H1 (cell line): ENCODE data around the gene TUT1. TPM values are rescaled to one million over a fixed set of nuclear protein-coding genes. Genes with fewer than 3 reads are reported as not detected.
A peak's percentile ranks its signal among the peaks of the same experiment; 100 is the strongest.

Experiments used
- CTCF ChIA-PET: fragments of 300-600 bp; sonication (Branson Sonifier 250); formaldehyde crosslinking; loops from one replicate; lab custom pipeline; 2021; ENCODE audit not compliant: partially characterized antibody; lab: Charles Lee
- POLR2A ChIA-PET: fragments of 300-600 bp; sonication (Branson Sonifier 250); formaldehyde crosslinking; loops from one replicate; lab custom pipeline; 2021; ENCODE audit warnings: inconsistent platforms; ENCODE audit not compliant: partially characterized antibody; lab: Charles Lee
- DNase-seq, 2 experiments: peaks; one replicate each; pipeline versions ENCODE4 v3.0.0 to v3.0.0-alpha.2; 2010 to 2022; ENCODE audit warnings: low spot score in 2 of 2, low read depth in 1 of 2, mixed read lengths in 1 of 2
- FAIRE-seq: peaks from 2 replicates; lab custom pipeline; 2011; peaks lifted over from hg19 to GRCh38; lab: Jason Lieb, UNC
- H2AFZ ChIP-seq: 2 replicates; pipeline ENCODE4 v1.8.1; 2012; ENCODE audit warnings: low read length, inconsistent platforms
- H2AK5ac ChIP-seq: 2 replicates; pipeline ENCODE4 v1.6.1; 2013; ENCODE audit warnings: low read depth, low read length
- H2BK120ac ChIP-seq: replicated peaks from 2 replicates; pipeline ENCODE3; 2013; ENCODE audit warnings: low read depth, low read length, inconsistent platforms
- H2BK12ac ChIP-seq: 2 replicates; pipeline ENCODE4 v1.6.1; 2013; ENCODE audit warnings: low read depth, low read length
- H2BK15ac ChIP-seq: 2 replicates; pipeline ENCODE4 v1.6.1; 2013; ENCODE audit warnings: low read length
- H2BK20ac ChIP-seq: 2 replicates; pipeline ENCODE4 v1.6.1; 2013; ENCODE audit warnings: low read length
- H2BK5ac ChIP-seq: 2 replicates; pipeline ENCODE4 v1.6.1; 2013; ENCODE audit warnings: low read depth, low read length
- H3K14ac ChIP-seq: 2 replicates; pipeline ENCODE4 v1.6.1; 2013; ENCODE audit warnings: inconsistent platforms; ENCODE audit not compliant: insufficient read length
- H3K18ac ChIP-seq: 2 replicates; pipeline ENCODE4 v1.6.1; 2013; ENCODE audit warnings: low read length; ENCODE audit errors: extremely low read depth
- H3K23ac ChIP-seq: 2 replicates; pipeline ENCODE4 v1.6.1; 2013; ENCODE audit warnings: inconsistent platforms; ENCODE audit not compliant: insufficient read length
- H3K23me2 ChIP-seq: 2 replicates; pipeline ENCODE4 v1.6.1; 2013; ENCODE audit warnings: low read depth, low read length
- H3K27ac ChIP-seq: 2 replicates; pipeline ENCODE4 v1.6.1; 2011; ENCODE audit warnings: low read depth, low read length, inconsistent platforms
- H3K27me3 ChIP-seq, 4 experiments: replicated peaks in 1 of 4; 1 replicate in 1 of 4; 2 replicates in 3 of 4; pipeline versions ENCODE4 v1.6.1 to v1.8.1; 2011 to 2013; ENCODE audit warnings: low read length in 3 of 4, mild to moderate bottlenecking in 3 of 4, inconsistent platforms in 2 of 4, mixed read lengths in 2 of 4, moderate library complexity in 1 of 4; ENCODE audit not compliant: control insufficient read depth in 3 of 4, insufficient read depth in 3 of 4; ENCODE audit errors: extremely low read depth in 1 of 4
- H3K36me3 ChIP-seq, 4 experiments: 2 replicates each; pipeline versions ENCODE4 v1.6.1 to v1.8.1; 2011 to 2013; ENCODE audit warnings: mild to moderate bottlenecking in 4 of 4, low read length in 3 of 4, moderate library complexity in 2 of 4, control low read depth in 1 of 4, inconsistent platforms in 1 of 4; ENCODE audit not compliant: insufficient read depth in 4 of 4, control insufficient read depth in 2 of 4
- H3K4ac ChIP-seq: replicated peaks from 2 replicates; pipeline ENCODE3; 2013; ENCODE audit warnings: low read length, low read depth, mixed read lengths, inconsistent platforms; ENCODE audit not compliant: insufficient read length
- H3K4me1 ChIP-seq, 4 experiments: replicated peaks in 1 of 4; 1 replicate in 1 of 4; 2 replicates in 3 of 4; pipeline versions ENCODE4 v1.6.1 to v1.8.1; 2011 to 2013; ENCODE audit warnings: low read length in 3 of 4, inconsistent platforms in 2 of 4, mixed read lengths in 1 of 4; ENCODE audit not compliant: insufficient read depth in 4 of 4, control insufficient read depth in 3 of 4
- H3K4me2 ChIP-seq, 2 experiments: 2 replicates each; pipeline versions ENCODE4 v1.6.1 to v1.8.1; 2011 to 2013; ENCODE audit warnings: low read depth in 2 of 2, low read length in 2 of 2, control low read depth in 1 of 2, inconsistent platforms in 1 of 2, mild to moderate bottlenecking in 1 of 2; ENCODE audit not compliant: insufficient read depth in 1 of 2
- H3K4me3 ChIP-seq, 4 experiments: fragments of 200-600, 300-600 bp in 1 of 4; sonication (generic), shearing (Covaris generic), sonication (Bioruptor Twin) in 1 of 4; 2 replicates each; pipeline versions ENCODE4 v1.5.1 to v1.8.1; 2011 to 2016; ENCODE audit warnings: low read length in 4 of 4, low read depth in 3 of 4, control low read depth in 2 of 4, inconsistent platforms in 2 of 4, mild to moderate bottlenecking in 2 of 4, mixed read lengths in 1 of 4, moderate library complexity in 1 of 4; ENCODE audit not compliant: insufficient read depth in 2 of 4; ENCODE audit errors: extremely low read depth in 1 of 4
- H3K56ac ChIP-seq: replicated peaks from 2 replicates; pipeline ENCODE3; 2013; ENCODE audit warnings: low read depth, mild to moderate bottlenecking, mixed read lengths, low read length, inconsistent platforms; ENCODE audit not compliant: insufficient read length
- H3K79me1 ChIP-seq: 2 replicates; pipeline ENCODE4 v1.6.1; 2013; ENCODE audit warnings: low read depth, low read length, control low read depth
- H3K79me2 ChIP-seq, 2 experiments: 2 replicates each; pipeline versions ENCODE4 v1.6.1 to v1.8.1; 2012 to 2013; ENCODE audit warnings: low read length in 2 of 2, mild to moderate bottlenecking in 2 of 2, inconsistent platforms in 1 of 2; ENCODE audit not compliant: insufficient read depth in 2 of 2, control insufficient read depth in 1 of 2
- H3K9ac ChIP-seq, 4 experiments: replicated peaks in 1 of 4; 1 replicate in 1 of 4; 2 replicates in 3 of 4; pipeline versions ENCODE4 v1.6.1 to v1.8.1; 2011 to 2013; ENCODE audit warnings: low read depth in 3 of 4, low read length in 3 of 4, control low read depth in 2 of 4, mild to moderate bottlenecking in 2 of 4, moderate library complexity in 2 of 4, inconsistent platforms in 1 of 4; ENCODE audit errors: extremely low read depth in 1 of 4
- H3K9me3 ChIP-seq, 2 experiments: 2 replicates each; pipeline versions ENCODE4 v1.6.1 to v1.8.1; 2012 to 2013; ENCODE audit warnings: mild to moderate bottlenecking in 2 of 2, moderate library complexity in 2 of 2, control low read depth in 1 of 2, inconsistent platforms in 1 of 2, low read depth in 1 of 2, low read length in 1 of 2, mixed read lengths in 1 of 2; ENCODE audit not compliant: insufficient read depth in 2 of 2
- H4K20me1 ChIP-seq, 2 experiments: replicated peaks in 1 of 2; 2 replicates each; pipeline versions ENCODE3 to v1.8.1; 2011 to 2013; ENCODE audit warnings: inconsistent platforms in 2 of 2, low read length in 2 of 2, mild to moderate bottlenecking in 1 of 2; ENCODE audit not compliant: insufficient read depth in 2 of 2, control insufficient read depth in 1 of 2
- H4K5ac ChIP-seq: 2 replicates; pipeline ENCODE4 v1.6.1; 2013; ENCODE audit warnings: low read length, low read depth, mixed read lengths, inconsistent platforms; ENCODE audit not compliant: insufficient read length
- H4K8ac ChIP-seq: 2 replicates; pipeline ENCODE4 v1.8.0; 2013; ENCODE audit warnings: mild to moderate bottlenecking, moderate library complexity, low read length, inconsistent platforms; ENCODE audit not compliant: insufficient read depth; ENCODE audit errors: extremely low read depth
- H4K91ac ChIP-seq: replicated peaks from 2 replicates; pipeline ENCODE3; 2013; ENCODE audit warnings: low read length, mixed read lengths, inconsistent platforms; ENCODE audit not compliant: insufficient read length
- FOSL1 ChIP-seq: IDR thresholded peaks from 2 replicates; pipeline ENCODE4 v1.6.1; 2011; ENCODE audit warnings: mild to moderate bottlenecking, low read depth, low read length, moderate library complexity; ENCODE audit not compliant: insufficient read depth
- KDM4A ChIP-seq: IDR thresholded peaks from one replicate; pipeline ENCODE4 v1.7.1; 2012; ENCODE audit warnings: low read depth, mild to moderate bottlenecking, moderate library complexity, low read length, inconsistent platforms; ENCODE audit not compliant: severe bottlenecking
- KDM5A ChIP-seq: fragments of 200-600 bp; IDR thresholded peaks from 2 replicates; pipeline ENCODE4 v1.7.1; 2012; ENCODE audit warnings: mild to moderate bottlenecking, low read length, inconsistent platforms, mixed read lengths
- MAFK ChIP-seq: IDR thresholded peaks from 2 replicates; pipeline ENCODE4 v1.6.1; 2012; ENCODE audit warnings: low read depth, mild to moderate bottlenecking, improper control_type of control experiment, low read length
- SAP30 ChIP-seq: fragments of 300-600 bp; sonication (generic); IDR thresholded peaks from 2 replicates; pipeline ENCODE4 v1.7.1; 2012; ENCODE audit warnings: low read length, moderate library complexity, mild to moderate bottlenecking, inconsistent platforms; ENCODE audit not compliant: insufficient read depth, insufficient replicate concordance
- SIX5 ChIP-seq: IDR thresholded peaks from 2 replicates; pipeline ENCODE4 v1.6.1; 2011; ENCODE audit warnings: mild to moderate bottlenecking, low read depth, low read length
- TAF1 ChIP-seq: IDR thresholded peaks from 2 replicates; pipeline ENCODE4 v1.6.1; 2011; ENCODE audit warnings: mild to moderate bottlenecking, low read depth, low read length
- TAF7 ChIP-seq: optimal IDR thresholded peaks from 2 replicates; pipeline ENCODE3; 2011; ENCODE audit warnings: low read depth, mild to moderate bottlenecking, inconsistent platforms, low read length, moderate library complexity, borderline replicate concordance
- TBP ChIP-seq: IDR thresholded peaks from 2 replicates; pipeline ENCODE4 v1.6.1; 2011; ENCODE audit warnings: low read depth, low read length, improper control_type of control experiment
- TCF12 ChIP-seq: IDR thresholded peaks from 2 replicates; pipeline ENCODE4 v1.6.1; 2011; ENCODE audit warnings: low read depth, mild to moderate bottlenecking, low read length
- WGBS, 2 experiments: shearing (Covaris generic) in 1 of 2; methylation state at CpG; one replicate each; pipeline versions ENCODE4 v1.1.6 to v1.1.7; 2013 to 2015; ENCODE audit warnings: low lambda C conversion rate in 2 of 2, mixed read lengths in 2 of 2, inconsistent platforms in 1 of 2, low coverage in 1 of 2, missing lambda C conversion rate in 1 of 2; ENCODE audit not compliant: insufficient replicate concordance in 2 of 2, insufficient coverage in 1 of 2, insufficient read length in 1 of 2; ENCODE audit errors: extremely low coverage in 1 of 2, missing lambda C conversion rate in 1 of 2; 5-methylcytosine and 5-hydroxymethylcytosine counted together
- polyA plus RNA-seq, 7 experiments: library from polyadenylated mRNA; depleted of rRNA in 3 of 7; stranded (reverse) in 5 of 7; unstranded in 2 of 7; fragments of >200 nt in 5 of 7; fragments of 200-250 nt in 2 of 7; gene quantifications; 1 replicate in 5 of 7; 2 replicates in 1 of 7; 4 replicates in 1 of 7; pipeline versions ENCODE4 v1.2.1 to v1.2.3, GENCODE V29; 2011 to 2013; ENCODE audit warnings: missing spikeins in 2 of 7, mixed read lengths in 2 of 7
- total RNA-seq: library from RNA; stranded (reverse); fragmentation: NEBNext Ultra II Directional; extraction: Animal tissue kit (Norgen Biotek cat#: 25700); gene quantifications from 2 replicates; pipeline ENCODE4 v1.2.1, GENCODE V29; 2021
- TF ChIP-seq, protein P1 (sequence below): IDR thresholded peaks from 2 replicates; pipeline ENCODE4 v1.6.1; 2012; ENCODE audit warnings: inconsistent platforms

Gene TUT1
- total and polyA plus RNA-seq, 2 of the 8 experiments (the other 6 are each of a cell fraction or from before 2014, with no cell fraction given) = 17.8 to 24.6 TPM

GRCh38 chr11:62534779-62535545, 56.4 kb downstream of the TUT1 start:
- H3K9me3 ChIP-seq = no peaks in the 10 kb centered on the region; a peak in 1 of 4 replicates
- no peak overlapping the region for H2BK20ac ChIP-seq
- no peak overlapping the region for H3K27ac ChIP-seq
- H3K4ac ChIP-seq = no peak overlapping the region
- no peaks in the 10 kb centered on the region for H3K79me1 ChIP-seq
- H4K8ac ChIP-seq = peak overlapping the region; percentile 35; the same call in 1 of the 2 replicates
- H2BK5ac ChIP-seq = no peak overlapping the region
- no peaks in the 10 kb centered on the region for H3K79me2 ChIP-seq
- H2BK12ac ChIP-seq = no peak overlapping the region
- CTCF ChIA-PET = interaction anchor here (0.8 to 2.9 kb wide), 5 partner anchors 8 to 111 kb away, joined by 3 to 12 read pairs (median 3); no protein-coding TSS in a partner anchor
- peaks cover 0 to 4% (median 0%) of the 10 kb centered on the region in 4 experiments; a peak in 1 of 8 replicates for H3K36me3 ChIP-seq
- POLR2A ChIA-PET = interaction anchor here (1.1 to 1.6 kb wide), 3 partner anchors 10 to 26 kb away, joined by 3 to 4 read pairs (median 4); no protein-coding TSS in a partner anchor
- H3K23me2 ChIP-seq = no peaks in the 10 kb centered on the region
- H3K23ac ChIP-seq = no peak overlapping the region
- H3K4me3 ChIP-seq = no peak overlapping the region
- H2AK5ac ChIP-seq = no peak overlapping the region
- 90% methylated on average over 19 of the region's 19 CpGs; no CpG with 5 or more reads in 1 of the 2 experiments for whole genome bisulfite sequencing, 2 experiments
- H4K20me1 ChIP-seq = no peaks in the 10 kb centered on the region
- H3K4me2 ChIP-seq = no peak overlapping the region
- no peak overlapping the region for H4K5ac ChIP-seq
- no peak overlapping the region for H4K91ac ChIP-seq
- DNase-seq (no peak), FAIRE-seq (no peak)
- H3K4me1 ChIP-seq = peaks cover 0 to 9% (median 4%) of the 10 kb centered on the region in 4 experiments; a peak in 5 of 7 replicates
- H3K27me3 ChIP-seq = no peaks in the 10 kb centered on the region; a peak in 1 of 7 replicates
- H2BK15ac ChIP-seq = no peak overlapping the region
- TF ChIP-seq SAP30 (no peak), SIX5 (no peak), TAF7 (no peak), FOSL1 (no peak), KDM5A (no peak), TBP (no peak), MAFK (no peak), TAF1 (no peak), TCF12 (no peak), KDM4A (no peak)
- TF ChIP-seq, protein P1, sequence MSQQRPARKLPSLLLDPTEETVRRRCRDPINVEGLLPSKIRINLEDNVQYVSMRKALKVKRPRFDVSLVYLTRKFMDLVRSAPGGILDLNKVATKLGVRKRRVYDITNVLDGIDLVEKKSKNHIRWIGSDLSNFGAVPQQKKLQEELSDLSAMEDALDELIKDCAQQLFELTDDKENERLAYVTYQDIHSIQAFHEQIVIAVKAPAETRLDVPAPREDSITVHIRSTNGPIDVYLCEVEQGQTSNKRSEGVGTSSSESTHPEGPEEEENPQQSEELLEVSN = no peak
- H3K9ac ChIP-seq = no peak overlapping the region
- H2AFZ ChIP-seq = no peak overlapping the region
- H3K18ac ChIP-seq = no peak overlapping the region
- H3K56ac ChIP-seq = no peak overlapping the region
- no peak overlapping the region for H3K14ac ChIP-seq
- no peak overlapping the region for H2BK120ac ChIP-seq
